ENCODE results near the gene OPCML.

Gene OPCML

DNA sequence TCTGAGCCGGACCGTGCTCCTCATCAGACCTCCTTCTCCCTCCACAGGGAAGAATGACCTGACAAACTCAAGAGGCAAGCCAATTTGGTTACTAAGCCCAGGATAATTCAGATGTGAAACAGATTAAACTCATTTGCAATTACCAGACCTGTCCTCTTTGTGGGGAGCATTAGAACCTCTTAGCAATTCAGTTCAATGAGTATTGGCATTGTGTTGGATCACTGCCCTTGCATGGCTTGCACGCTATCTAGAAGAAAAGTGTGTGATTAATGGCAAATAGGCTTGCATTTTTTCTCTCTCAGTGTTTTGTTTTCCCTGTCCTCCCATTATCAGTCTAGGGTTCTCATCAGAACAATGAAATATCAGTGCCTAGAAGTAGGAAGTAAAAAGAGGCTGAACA is 365.6 kb downstream of the OPCML start:
- in situ Hi-C loops (cut with MboI; ENCODE audit: low sequenced_read_pairs, unreplicated experiment): no loop called here
- TF ChIP-seq, protein P1, sequence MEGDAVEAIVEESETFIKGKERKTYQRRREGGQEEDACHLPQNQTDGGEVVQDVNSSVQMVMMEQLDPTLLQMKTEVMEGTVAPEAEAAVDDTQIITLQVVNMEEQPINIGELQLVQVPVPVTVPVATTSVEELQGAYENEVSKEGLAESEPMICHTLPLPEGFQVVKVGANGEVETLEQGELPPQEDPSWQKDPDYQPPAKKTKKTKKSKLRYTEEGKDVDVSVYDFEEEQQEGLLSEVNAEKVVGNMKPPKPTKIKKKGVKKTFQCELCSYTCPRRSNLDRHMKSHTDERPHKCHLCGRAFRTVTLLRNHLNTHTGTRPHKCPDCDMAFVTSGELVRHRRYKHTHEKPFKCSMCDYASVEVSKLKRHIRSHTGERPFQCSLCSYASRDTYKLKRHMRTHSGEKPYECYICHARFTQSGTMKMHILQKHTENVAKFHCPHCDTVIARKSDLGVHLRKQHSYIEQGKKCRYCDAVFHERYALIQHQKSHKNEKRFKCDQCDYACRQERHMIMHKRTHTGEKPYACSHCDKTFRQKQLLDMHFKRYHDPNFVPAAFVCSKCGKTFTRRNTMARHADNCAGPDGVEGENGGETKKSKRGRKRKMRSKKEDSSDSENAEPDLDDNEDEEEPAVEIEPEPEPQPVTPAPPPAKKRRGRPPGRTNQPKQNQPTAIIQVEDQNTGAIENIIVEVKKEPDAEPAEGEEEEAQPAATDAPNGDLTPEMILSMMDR (IDR thresholded peaks at IDR 0.05; ENCODE audit: borderline replicate concordance, control extremely low read depth, extremely low read depth, insufficient read depth, missing control alignments): no peak
- DNase-seq (ENCODE audit: low spot score): no peak

DNA sequence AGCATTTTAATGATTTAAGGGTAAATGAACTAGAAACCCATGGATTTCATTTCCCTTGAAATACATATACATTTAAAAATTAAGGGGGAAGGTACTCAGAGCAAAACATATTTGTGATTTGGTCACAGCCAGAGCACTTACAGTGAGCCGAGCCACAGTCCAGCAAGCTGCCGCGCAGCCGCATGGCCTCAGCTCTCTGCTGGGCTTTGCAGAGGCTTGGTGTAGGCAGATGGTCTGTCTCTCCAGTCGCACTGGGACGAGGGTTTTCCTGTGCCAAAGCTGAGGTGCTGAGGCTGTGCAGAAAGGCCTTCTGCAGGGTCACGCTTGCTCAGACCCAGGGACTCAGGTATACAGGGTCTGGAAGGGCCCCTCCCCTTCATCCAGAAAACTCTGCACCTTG is 367.3 kb downstream of the OPCML start:
- in situ Hi-C loops (cut with MboI; ENCODE audit: low sequenced_read_pairs, unreplicated experiment): no loop called here
- TF ChIP-seq, protein P1 (IDR thresholded peaks at IDR 0.05; ENCODE audit: borderline replicate concordance, control extremely low read depth, extremely low read depth, insufficient read depth, missing control alignments): no peak
- no peak for DNase-seq (ENCODE audit: low spot score)

DNA sequence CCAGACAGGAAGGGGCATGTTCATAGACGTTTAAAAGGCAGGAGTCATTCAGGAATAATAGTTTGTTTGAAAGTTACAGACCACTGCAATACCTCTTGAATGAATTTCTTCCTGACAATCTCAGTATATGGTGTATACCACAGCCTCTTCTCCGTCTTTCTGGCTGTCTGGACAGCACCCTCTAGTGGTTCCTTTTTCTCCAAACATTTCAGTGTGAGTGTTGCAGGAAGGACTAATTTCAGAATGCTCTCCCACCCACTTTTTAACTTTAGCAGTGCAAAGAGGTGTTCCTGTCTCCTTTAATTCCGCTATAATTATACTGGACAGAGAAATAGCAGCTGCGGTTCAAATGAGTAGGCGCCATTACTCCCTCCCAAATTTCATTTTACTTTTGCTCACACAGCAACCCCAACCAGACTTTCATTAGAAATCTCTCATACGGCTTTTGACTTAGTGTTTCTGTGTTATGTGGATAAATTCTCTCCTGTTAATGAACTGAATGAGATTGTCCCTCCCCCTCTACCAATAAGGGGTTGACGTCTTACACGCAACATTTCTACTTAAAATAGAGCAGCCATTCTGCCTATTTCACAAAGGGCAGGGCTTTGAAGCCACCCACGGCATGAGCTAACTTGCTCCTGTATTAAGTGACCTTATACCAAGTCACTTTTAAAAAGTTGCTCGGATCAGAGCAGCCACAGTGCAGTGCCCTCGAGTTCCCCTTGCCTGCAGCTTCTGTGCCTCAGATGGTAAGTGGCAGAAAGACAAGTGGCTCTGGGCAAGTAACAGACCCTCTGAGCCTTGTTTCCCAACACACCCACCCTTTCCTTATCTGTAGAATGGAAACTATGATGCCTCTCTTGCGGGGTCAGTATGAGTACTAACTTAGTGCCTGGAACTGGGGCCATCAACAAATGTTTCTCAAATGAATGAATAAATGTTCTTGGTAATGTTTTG is 368.6 kb downstream of the OPCML start:
- in situ Hi-C loops (cut with MboI; ENCODE audit: low sequenced_read_pairs, unreplicated experiment): no loop called here
- peak; percentile 64 for DNase-seq (ENCODE audit: low spot score)
- TF ChIP-seq, protein P1 (IDR thresholded peaks at IDR 0.05; ENCODE audit: borderline replicate concordance, control extremely low read depth, extremely low read depth, insufficient read depth, missing control alignments): peak; percentile 61

DNA sequence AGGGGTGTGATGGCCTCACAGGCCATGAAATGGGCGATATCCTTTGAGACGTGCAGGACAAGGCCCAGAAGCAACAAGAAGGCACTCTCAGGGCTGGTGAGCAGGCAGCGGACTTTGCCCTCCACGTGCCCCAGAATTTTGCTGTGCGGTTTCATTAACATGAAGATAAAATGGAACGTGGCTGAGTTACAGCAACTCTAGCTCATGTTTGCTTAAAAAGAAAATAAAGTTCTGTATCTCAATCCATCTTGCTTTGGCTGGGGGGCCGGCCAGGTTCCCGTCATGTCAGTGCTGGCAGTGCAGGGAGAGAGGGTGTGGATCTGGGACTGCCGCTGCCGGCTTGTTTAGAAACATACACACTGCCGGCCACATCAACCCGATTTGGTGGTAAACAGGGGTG is 370.1 kb downstream of the OPCML start:
- in situ Hi-C loops (cut with MboI; ENCODE audit: low sequenced_read_pairs, unreplicated experiment): no loop called here

DNA sequence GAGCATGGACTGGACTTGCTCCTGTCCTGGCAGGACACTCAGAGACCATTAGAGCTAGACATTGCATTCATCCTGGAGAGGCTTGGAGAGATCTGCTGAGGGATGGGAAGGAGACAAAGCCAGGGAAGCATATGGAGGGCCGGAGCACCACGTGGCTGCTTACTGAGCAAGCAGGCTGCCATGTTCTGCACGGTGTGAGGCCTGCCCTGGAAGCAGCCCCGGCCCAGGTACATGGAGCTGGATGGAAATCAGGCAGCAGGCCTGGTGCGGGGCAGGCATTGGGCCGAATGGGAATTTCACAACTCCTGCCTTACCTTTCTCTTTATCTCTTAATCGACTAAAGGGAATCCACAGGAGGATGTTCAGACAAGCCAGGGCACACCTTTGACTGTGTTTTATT is 371.5 kb downstream of the OPCML start:
- TF ChIP-seq, protein P1 (IDR thresholded peaks at IDR 0.05; ENCODE audit: borderline replicate concordance, control extremely low read depth, extremely low read depth, insufficient read depth, missing control alignments): no peak
- DNase-seq (ENCODE audit: low spot score): no peak
- in situ Hi-C loops (cut with MboI; ENCODE audit: low sequenced_read_pairs, unreplicated experiment): no loop called here

More for the DNA sequence above, 370.1 kb downstream of the OPCML start:
- TF ChIP-seq, protein P1 (IDR thresholded peaks at IDR 0.05; ENCODE audit: borderline replicate concordance, control extremely low read depth, extremely low read depth, insufficient read depth, missing control alignments): no peak
- DNase-seq (ENCODE audit: low spot score): no peak

DNA sequence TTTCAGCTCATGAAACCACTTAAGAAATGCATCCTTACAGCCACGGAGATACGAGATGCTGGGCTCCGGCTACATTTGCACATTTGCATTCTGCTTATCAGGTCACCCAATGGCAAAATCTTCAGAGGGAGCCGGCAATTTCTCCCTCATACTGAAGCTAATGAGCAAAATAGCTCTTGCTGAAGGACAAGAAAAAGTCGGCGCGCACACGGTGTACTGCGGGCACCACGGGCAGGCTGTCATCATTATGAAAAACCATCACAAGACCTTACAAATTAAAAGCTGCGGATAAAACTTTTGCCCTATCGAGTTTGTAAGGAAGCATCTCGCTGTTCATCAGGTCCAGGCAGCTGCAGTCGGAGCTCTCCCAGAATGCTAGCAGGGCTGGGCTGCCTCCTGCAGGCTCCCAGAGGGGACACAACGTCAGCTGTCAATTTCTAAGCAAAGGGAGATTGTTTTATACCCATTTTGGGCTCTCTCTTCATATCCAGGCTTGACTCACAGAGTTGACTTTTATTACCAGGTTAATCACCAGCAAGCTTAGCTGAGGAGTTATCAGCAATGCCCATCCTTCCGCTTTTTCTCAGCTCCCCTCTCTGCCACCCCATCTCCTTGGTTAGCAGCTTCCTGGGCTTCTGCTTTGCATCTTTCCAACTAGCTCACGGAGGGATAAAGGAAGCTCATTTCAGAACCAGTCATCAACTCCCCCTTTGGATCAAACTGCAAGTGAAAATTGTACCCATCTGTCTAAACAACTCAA is 375.1 kb downstream of the OPCML start:
- TF ChIP-seq, protein P1 (IDR thresholded peaks at IDR 0.05; ENCODE audit: borderline replicate concordance, control extremely low read depth, extremely low read depth, insufficient read depth, missing control alignments): no peak
- in situ Hi-C loops (cut with MboI; ENCODE audit: low sequenced_read_pairs, unreplicated experiment): no loop called here
- no peak for DNase-seq (ENCODE audit: low spot score)
